Erythroblast (primary cell): ENCODE measurements around the gene ZBTB43.
"Not testable (repeated sequence)": the region's sequence is repeated elsewhere in the genome, so short reads cannot be mapped to it uniquely, and the experiment has no call there.

Experiments
- DNase-seq, 2 experiments: peaks; one replicate each; lab custom pipeline; 2025; lab: John Stamatoyannopoulos, UW
- GATA1 ChIP-seq: IDR thresholded peaks from 2 replicates; pipeline ENCODE4 v1.6.1; 2011; ENCODE audit warnings: low read depth, mild to moderate bottlenecking, control low read depth, low read length, moderate library complexity
- POLR2A ChIP-seq: IDR thresholded peaks from 2 replicates; pipeline ENCODE4 v1.6.1; 2011; ENCODE audit warnings: mild to moderate bottlenecking, low read length

ZBTB43 gene

GRCh38 chr9:126805554-126806262 lies 868 bp downstream of the ZBTB43 start:
- TF ChIP-seq POLR2A (no peak), GATA1 (no peak)
- peak; percentile 93 to 95 for DNase-seq

- peak in 1 of 2 experiments; percentile 54 for DNase-seq
- TF ChIP-seq POLR2A (no peak), GATA1 (no peak)
These were observed 1.5 kb downstream of the ZBTB43 start for GRCh38 chr9:126806336-126806735.

- DNase-seq = no peak
- TF ChIP-seq GATA1 (no peak), POLR2A (no peak)
These were observed 4.2 kb downstream of the ZBTB43 start for GRCh38 chr9:126809068-126809467.

GRCh38 chr9:126810221-126810620 lies 5.4 kb downstream of the ZBTB43 start:
- not testable (repeated sequence) for DNase-seq

- no peak for TF ChIP-seq POLR2A
- TF ChIP-seq GATA1 = no peak
- no peak for DNase-seq
These were observed 8.2 kb downstream of the ZBTB43 start for GRCh38 chr9:126813072-126813471.

- no peak for TF ChIP-seq GATA1
- no peak for TF ChIP-seq POLR2A
- no peak for DNase-seq
These were observed 9.3 kb downstream of the ZBTB43 start for GRCh38 chr9:126814091-126814490.

- not testable (repeated sequence) for DNase-seq
These were observed 12.8 kb downstream of the ZBTB43 start for GRCh38 chr9:126817615-126818014.

- peak; percentile 10 to 23 for DNase-seq
- TF ChIP-seq POLR2A (no peak), GATA1 (no peak)
These were observed 13.6 kb downstream of the ZBTB43 start for GRCh38 chr9:126818482-126818881.

- DNase-seq = no peak
- no peak for TF ChIP-seq GATA1
- no peak for TF ChIP-seq POLR2A
These were observed 14.6 kb downstream of the ZBTB43 start for GRCh38 chr9:126819482-126819881.

- DNase-seq = no peak
- TF ChIP-seq GATA1 = no peak
- no peak for TF ChIP-seq POLR2A
These were observed 17.4 kb downstream of the ZBTB43 start for GRCh38 chr9:126822278-126822677.

GRCh38 chr9:126822873-126823272 lies 18.0 kb downstream of the ZBTB43 start:
- DNase-seq = no peak
- TF ChIP-seq POLR2A (no peak), GATA1 (no peak)

- not testable (repeated sequence) for DNase-seq
These were observed 19.2 kb downstream of the ZBTB43 start for GRCh38 chr9:126824052-126824451.

GRCh38 chr9:126827227-126827626 lies 22.4 kb downstream of the ZBTB43 start:
- no peak for DNase-seq

GRCh38 chr9:126829035-126829434 lies 24.2 kb downstream of the ZBTB43 start:
- no peak for TF ChIP-seq POLR2A
- TF ChIP-seq GATA1 = no peak
- no peak for DNase-seq

More at GRCh38 chr9:126827227-126827626, 22.4 kb downstream of the ZBTB43 start:
- no peak for TF ChIP-seq POLR2A
- TF ChIP-seq GATA1 = no peak

GRCh38 chr9:126830827-126831226 lies 26.0 kb downstream of the ZBTB43 start:
- no peak for DNase-seq
- no peak for TF ChIP-seq GATA1
- TF ChIP-seq POLR2A = no peak

GRCh38 chr9:126832440-126832839 lies 27.6 kb downstream of the ZBTB43 start:
- no peak for DNase-seq
- TF ChIP-seq POLR2A = no peak
- TF ChIP-seq GATA1 = no peak
